DLD1 (cell line): Measurements from ENCODE around the gene PDE8A.
"Not testable (repeated sequence)": the region's sequence is repeated elsewhere in the genome, so short reads cannot be mapped to it uniquely, and the experiment has no call there.

Experiments
- in situ Hi-C: cut with HindIII; loops from 2 replicates; pipeline ENCODE4 v1.10.0; 2017; ENCODE audit warnings: low sequenced_read_pairs

The PDE8A gene

DNA sequence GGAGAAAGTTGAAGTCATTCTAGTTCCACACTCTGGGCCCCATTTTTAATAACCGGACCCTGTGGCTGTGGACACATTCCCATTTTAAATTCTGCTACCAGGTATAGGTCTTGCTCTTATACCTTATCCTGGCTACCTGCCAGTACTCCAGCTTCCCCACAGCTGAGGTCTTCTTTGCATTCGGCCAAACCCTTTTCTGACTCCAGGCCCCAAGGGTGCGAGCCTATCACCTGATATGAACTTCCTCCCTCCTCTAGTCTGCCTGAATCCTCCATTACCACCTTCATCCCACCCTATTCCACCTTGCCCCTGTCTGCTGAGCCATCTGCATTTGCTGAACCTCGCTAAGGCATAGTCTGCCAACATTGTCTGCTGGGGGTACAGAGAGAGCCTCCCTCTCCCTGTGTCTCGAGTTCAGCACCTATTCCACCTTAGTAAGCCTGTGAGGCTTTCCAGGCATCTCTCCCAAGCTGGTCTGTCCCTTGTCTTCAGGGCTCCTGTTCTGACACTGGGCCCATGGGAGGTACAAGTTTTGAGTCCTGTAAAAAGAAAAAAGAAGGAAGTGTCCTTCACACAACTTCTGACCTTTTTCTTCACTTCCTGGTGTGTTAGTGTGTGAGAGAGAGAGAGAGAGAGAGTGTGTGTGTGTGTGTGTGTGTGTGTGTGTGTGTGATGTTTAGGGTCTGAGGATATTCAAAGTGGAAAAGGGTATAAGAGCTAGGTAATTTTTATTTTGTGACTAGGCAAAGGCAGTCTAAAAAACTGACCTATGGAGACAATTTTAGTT is 27.0 kb downstream of the PDE8A start:
- in situ Hi-C loops: no loop called here

DNA sequence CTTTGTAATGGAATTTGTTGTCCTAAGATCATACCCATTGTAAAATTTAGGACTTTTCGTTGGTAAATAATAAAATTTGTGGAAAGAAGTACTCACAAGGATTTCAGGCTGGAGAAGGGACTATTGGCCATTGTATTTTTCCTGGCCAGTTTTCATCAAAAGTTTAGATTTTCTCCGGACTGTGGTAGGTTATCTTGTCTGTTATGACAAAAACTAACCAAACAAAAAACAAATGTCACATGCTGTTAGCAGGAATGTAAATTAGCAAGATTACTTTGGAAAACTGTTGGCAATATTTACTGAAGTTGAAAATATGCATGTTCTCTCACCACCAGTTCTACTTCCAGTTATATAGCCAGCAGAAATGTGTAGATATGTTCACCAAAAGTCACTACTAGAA is 27.8 kb downstream of the PDE8A start:
- in situ Hi-C loops: no loop called here

DNA sequence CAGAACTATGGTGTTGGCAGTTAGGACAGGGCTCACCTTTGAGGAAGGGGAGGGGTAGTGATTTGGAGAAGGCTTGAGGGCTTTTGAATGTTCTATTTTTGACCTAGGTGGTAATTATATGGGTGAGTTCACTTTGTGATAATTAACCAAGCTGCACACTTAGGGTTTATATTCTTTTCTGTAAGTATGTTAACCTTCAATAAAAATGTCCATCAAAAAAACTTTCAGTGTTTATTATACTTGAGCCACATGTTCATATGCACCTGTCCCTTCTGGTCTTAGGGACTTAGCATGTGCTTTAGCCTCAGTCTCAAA is 28.4 kb downstream of the PDE8A start:
- in situ Hi-C loops: no loop called here

DNA sequence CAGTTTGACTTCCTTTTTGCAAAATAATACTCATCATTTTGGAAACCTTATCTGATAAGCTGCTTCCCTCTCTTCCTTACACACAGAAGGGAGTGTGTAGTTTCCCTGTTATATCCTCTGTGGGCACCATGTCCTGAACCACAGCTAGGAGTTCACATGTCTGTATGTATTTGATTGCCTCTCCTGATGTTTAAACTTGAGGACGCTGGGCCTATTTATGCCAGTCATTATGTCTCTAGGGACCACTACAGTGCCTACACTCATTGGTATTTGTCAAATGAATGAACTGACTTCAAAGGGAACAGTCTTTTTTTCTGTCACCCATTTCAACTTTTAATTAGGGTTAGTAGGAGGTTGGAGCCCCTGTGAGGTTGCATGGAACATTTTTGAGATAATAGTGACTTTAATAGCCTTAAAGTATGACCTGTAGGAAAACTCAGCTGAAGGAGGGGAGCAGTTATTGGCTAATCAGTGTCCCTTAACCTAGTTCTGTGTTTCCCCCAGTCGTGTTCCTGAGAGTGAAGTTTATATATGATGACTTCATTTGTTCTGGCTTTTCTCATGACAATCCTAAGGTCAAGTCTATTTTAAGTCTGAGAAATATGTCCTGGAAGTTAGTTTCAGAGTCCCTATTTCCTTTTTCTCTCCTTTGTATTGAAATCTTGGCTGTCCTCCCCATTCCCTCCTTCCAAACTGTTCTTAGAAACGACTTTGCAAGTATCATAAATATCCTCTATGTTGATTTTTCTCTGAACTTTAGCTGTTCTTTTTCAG is 28.9 kb downstream of the PDE8A start:
- in situ Hi-C loops: no loop called here

DNA sequence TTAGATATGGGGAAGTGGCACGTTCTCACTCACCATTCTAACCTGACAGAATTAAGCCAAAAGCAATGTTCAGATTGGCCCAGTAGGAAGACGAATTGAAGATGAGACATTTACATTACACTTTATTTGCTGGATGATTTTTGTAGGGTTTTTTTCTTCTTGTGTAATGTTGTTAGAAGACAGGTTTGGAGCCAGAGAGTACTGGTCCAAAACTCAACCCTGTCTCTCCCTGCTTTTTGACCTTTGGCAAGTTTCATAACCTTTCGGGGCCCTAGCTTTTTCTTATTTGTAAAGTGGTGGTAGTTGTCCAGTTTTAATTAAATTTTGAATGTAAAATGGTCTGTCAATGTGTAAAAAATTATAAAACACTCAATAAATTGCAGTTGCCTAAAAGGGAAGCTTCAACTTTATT is 29.5 kb downstream of the PDE8A start:
- in situ Hi-C loops: no loop called here

DNA sequence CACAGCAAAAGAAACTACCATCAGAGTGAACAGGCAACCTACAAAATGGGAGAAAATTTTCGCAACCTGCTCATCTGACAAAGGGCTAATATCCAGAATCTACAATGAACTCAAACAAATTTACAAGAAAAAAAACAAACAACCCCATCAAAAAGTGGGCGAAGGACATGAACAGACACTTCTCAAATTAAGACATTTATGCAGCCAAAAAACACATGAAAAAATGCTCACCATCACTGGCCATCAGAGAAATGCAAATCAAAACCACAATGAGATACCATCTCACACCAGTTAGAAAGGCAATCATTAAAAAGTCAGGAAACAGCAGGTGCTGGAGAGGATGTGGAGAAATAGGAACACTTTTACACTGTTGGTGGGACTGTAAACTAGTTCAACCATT is 30.1 kb downstream of the PDE8A start:
- in situ Hi-C loops: not testable (repeated sequence)

DNA sequence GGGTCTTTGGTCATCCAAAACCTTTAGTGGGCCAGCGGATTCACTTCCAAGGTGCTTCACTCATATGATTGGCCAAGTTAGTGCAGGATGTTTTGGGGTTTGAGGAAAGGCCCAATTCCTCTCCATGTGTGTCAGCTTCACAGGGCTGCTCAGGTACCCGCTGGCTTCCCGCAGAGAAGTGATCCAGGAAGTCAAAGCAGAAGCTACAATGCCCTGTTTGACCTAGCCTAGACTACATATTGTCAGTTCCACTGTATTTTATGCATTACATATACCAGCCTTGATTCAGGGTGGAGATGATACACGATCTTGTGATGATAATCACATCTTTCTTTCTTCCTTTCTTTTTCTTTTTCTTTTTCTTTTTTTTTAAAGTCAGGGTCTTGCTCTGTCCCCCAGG is 32.1 kb downstream of the PDE8A start:
- in situ Hi-C loops: no loop called here

DNA sequence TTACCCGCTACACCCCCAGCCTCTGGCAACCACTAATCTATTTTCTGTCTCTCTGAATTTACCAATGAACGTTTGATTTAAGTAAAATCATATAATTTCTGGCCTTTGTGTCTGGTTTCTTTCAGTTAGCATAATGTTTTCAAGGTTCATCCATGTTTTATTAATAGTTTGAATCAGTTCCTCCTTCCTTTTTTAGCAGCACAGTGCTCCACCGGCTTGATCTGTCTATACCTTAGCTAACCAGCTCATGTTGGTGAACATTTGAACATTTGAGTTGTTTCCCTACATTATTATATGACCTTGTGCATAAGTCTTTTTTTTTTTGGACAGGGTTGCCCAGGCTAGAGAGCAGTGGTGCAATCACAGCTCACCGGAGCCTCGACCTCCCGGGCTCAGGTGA is 33.3 kb downstream of the PDE8A start:
- in situ Hi-C loops: no loop called here

DNA sequence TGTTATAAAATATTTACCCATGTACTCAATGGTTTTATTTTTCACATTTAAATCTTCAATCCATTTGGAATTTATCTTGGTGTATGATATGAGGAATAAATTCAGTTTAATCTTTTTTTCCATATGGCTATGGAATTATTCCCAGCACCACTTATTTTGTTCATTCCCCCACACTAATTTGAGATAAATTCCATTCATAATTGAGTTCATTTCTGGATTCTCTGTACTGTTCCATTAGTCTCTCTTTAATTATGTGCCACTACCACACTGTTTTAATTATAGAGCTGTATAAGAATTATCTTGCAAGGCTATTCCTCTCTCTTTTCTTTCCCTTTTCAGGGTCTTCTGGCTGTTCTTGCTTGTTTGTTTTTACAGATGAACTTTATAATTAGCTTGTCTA is 34.6 kb downstream of the PDE8A start:
- in situ Hi-C loops: no loop called here

DNA sequence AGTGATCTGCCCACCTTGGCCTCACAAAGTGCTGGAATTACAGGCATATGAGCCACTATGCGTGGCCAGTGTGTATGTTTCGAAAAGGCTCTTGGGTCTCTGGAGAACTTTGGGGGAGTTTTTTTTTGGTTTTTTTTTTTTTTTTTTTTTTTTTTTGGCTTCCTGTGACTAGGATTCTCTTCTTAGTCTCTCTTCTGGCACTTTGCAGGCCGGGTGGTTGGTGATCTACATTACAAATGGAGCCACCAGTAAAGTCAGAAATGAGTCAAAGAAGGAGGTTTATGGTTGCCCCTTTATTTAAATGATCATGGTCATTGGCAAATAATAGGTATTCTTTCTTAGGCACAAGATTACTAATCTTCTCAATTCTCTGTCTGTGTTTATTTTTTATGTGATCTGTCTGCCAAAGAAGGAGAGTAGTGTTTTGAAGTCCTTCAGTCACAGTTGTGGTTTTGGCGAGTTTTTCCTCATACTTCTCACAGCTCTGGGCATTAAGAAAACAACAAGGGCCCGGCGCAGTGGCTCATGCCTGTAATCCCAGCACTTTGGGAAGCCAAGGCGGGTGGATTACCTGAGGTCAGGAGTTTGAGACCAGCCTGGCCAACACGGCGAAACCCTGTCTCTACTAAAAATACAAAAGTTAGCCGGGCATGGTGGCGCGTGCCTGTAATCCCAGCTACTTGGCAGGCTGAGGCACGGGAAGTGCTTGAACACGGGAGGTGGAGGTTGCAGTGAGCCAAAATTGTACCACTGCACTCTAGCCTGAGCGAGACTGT is 38.3 kb downstream of the PDE8A start:
- in situ Hi-C loops: no loop called here

DNA sequence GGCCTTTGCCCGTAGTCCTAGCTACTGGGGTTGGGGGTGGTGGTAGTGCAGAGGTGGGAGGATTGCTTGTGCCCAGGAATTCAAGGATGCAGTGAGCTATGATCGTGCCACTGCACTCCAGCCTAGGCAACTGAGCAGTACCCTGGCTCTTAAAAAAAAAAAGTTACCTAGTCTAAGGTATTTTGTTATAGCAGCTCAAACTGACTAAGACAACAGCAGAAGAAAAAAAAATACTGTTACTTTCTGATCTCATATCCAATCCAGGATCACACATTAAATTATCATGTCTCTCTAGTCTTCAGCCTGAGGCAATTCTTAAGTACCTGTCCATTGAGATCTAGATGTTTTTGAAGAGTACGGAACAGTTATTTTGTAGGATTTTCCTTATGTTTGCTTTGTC is 39.8 kb downstream of the PDE8A start:
- in situ Hi-C loops: no loop called here

DNA sequence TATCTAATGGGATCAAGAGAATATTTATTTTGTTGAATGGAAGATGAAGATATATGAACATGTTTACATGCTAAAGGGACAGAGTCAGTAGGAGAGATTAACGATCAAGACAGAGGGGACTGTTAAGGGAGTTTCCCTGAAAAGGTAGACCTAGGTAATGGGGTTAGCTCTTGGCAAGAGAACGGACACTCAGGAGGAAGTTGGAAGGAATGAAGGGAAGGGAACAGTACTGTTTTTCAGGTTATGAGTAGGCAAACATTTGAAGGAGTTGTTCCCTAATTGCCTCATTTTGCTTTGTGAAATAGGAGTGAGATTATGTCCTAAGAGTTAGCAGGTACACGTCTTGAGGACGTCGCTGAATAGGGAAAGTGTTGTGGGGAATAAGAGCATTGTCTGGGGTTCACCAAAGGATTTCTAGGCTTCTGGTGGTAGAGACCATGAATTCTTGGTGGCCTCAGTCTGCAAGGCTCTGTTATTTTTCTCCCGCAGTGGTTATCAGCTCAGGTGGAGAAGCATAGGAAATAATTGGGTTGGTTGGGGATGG is 41.3 kb downstream of the PDE8A start:
- in situ Hi-C loops: no loop called here

DNA sequence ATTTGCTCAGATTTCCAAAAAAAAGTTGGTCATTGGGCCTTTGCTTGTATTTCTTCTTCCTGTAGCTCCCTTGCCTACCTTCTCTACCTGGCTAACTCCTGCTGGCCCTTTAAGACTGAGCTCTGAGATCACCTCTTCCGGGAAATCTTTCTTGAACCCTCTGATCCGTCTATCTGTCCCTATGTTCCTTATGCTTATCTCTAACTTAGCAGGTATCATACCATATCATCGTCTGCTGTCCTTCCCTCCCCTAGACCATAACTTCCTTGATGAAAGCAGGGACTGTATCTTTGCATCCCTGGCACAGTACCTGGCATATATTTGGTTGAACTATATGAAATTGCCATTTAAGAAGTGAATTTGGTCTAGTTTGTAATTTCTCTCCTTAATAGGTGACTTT is 42.3 kb downstream of the PDE8A start:
- in situ Hi-C loops: no loop called here

DNA sequence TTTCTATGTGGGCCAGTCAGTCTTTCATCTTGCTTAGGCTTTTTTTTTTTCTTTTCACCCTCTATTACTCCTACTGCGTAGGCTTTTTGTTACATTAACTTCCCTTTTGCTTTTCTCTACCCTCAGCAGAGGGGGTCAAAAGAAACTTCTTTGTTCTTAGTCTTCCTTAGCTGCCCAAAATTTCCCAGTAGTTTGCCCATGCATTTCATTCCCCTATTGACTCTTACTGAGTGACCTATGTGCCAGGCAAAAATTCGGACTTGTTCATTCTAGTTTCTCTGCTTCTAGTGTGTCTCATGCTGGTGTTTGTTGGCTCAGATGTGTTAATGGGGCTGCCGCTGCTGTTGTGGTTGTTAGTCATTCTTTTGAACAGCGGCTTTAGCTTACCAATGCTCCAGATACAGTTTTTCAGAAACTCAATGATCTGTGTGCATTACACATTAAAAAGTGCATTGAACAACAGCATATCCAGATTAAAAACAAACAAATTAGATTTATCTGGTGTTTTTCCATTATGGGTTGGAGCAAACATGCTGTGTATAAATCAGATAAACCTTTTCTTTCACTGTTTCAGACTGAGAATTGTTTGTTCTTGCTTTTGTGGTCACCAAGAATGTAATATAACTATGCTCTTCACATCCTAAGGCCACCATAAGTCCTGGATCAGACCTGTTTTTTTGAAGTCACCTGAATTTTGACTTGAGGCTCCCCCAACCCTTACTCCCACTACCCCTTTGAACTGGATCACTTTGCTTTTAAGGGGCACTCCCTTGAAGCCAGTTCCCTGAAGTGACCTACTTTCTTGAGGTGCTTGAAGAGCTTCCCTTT is 43.1 kb downstream of the PDE8A start:
- in situ Hi-C loops: no loop called here

DNA sequence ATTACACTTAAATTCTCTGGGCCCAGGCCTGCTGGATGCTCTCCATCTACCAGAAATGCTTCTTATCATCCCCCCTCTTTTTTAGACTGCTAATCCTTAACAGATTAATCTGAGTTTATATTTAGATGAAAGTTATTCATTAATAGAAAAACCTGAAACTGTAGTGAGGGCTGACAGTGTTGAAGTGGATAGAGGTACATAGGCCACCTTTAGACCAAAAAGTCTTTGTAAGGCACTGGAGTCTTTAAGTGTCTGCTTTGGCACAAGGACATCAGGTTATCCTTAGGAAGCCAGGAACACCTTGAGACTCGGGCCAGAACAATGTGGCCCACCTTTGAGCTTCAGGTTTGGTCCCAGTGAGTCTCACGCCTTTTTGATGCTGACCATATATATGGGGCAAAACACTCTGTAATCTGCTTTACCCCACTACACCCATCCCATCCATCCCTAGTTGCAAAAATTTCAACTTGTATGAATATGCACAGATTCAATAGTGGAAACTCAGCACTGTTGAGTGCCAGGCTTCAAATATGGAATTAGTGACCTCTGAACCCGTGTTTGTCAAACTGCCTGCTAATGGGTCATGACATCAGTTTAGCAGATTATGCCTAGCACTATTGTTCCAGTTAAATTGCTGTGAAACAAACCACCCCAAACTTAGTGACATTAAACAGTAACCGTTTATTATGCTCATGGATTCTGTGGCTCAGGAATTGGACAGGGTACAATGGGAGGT is 44.0 kb downstream of the PDE8A start:
- in situ Hi-C loops: no loop called here

DNA sequence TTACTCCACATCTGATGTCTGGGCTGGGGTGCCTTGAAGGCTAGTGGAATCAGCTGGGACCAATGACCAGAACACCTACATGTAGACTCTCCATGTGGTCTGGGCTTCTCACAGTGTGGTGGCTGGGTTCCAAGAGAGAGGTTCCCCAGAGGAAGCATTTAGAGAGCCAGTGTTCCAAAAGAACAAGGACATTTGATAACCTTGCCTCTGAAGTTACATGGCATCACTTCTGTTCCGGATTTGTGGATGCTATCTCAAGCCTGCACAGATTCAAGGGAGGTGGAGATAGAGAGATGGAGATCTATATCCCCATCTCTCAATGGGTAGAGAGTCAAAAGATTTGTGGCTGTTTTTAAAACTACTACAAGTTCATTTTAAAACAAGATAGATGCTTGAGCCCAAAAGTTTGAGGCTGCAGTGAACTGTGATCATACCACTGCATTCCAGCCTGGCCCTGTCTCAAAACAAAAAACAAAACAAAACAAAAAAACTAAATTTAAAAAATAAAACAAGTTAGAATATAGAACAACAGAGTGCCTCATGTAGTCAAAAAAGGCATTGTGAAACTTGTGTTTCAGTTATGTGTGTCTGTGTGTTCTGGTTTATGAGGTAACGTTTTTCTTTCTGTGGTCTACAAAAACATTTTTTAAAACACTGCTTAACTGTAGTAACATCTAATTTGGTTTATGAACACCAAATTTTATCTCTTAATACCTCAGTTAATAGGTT is 44.8 kb downstream of the PDE8A start:
- in situ Hi-C loops: no loop called here

DNA sequence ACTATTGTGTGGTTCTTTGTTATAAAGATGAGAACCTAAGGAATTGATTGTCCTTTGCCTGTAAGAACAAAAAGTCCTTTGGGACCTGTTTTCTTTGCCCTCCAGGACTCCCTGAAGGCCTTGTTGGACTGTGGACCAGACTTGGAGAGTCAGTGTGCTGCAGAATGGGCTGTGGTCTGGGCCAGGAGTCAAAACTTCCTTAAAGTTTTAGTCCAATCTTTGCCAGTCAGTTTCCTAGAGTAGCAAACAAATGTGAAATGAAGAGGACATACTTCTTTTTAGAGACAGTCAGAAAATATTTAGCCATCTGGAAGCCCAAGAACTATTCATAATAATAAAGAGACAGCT is 45.4 kb downstream of the PDE8A start:
- in situ Hi-C loops: no loop called here

DNA sequence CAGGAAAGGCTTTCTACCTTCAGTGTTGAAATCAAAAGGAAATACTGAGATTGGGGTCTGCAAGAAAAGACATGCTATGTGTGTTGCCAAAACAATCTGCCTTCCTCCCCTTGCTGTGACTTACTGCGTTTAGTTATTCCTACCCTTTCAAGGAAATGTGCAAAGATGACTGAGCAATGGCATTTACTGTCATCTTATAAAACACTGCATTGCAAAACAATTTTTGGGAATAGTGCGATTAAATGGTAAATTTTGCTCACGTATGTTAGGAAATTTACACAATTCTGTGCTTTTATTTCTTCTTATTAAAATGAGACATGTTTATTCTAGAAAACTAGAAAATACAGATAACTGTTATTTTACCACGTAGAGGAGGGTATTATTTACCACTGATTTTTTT is 45.8 kb downstream of the PDE8A start:
- in situ Hi-C loops: no loop called here

DNA sequence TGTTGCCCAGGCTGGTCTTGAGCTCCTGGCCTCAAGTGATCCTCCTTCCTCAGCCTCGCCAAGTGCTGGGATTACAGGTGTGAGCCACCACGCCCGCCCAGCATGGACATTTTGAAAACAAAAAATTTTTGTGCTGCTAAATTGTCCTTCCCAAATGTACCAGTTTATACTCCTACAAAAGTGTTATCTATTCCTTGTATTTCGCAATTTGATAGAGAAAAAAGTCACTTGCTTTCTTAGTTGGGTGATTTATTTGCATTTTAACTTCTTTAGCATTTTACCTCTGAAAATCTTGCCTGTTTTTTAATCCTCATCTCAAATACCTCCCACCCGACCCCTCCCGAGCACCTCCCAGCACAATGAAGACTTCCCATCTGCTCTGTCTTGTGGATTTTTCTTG is 46.8 kb downstream of the PDE8A start:
- in situ Hi-C loops: no loop called here

DNA sequence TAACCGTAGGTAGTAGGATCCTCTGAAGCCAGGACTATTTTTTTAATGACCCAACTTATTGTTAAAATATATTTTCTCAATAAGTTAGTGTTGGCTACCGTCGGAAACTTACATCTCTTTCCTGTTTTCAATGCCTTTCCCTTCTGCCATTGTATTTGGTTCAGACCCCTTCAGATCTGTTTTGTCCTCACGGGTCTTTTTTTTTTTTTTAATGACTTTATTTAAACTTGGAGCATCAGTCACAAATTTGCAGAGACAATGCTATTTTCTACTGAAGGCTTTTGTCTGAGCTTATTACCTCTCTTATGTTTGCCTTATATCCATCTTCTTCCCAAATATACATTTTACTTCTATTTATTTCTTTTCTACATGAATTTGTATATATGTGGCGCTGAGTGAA is 47.6 kb downstream of the PDE8A start:
- in situ Hi-C loops: no loop called here
